Gastroesophageal sphincter (tissue), 4 donors: ENCODE measurements around the gene AADAC. TPM values are rescaled to one million over a fixed set of nuclear protein-coding genes. Genes with fewer than 3 reads are reported as not detected.
A peak's percentile ranks its signal among the peaks of the same experiment; 100 is the strongest.
"Not testable (repeated sequence)": the region's sequence is repeated elsewhere in the genome, so short reads cannot be mapped to it uniquely, and the experiment has no call there.

Experiments used
- ATAC-seq: fragments of 150-250 bp; one replicate; pipeline ENCODE4 v1.9.1; 2016; ENCODE audit warnings: mild to moderate bottlenecking, moderate library complexity
- H3K27ac ChIP-seq, 4 donors: fragments of 200-600 bp; sonication (generic) in 3 of 4; 1 replicate in 3 of 4; 2 replicates in 1 of 4; pipeline ENCODE4 v1.5.1; 2016 to 2019
- H3K27me3 ChIP-seq: fragments of 200-600 bp; sonication (generic); one replicate; pipeline ENCODE4 v1.5.1; 2019
- H3K36me3 ChIP-seq, 2 donors: fragments of 200-600 bp; sonication (generic); one replicate each; pipeline ENCODE4 v1.5.1; 2019; ENCODE audit warnings: control low read depth in 1 of 2
- H3K4me1 ChIP-seq, 3 donors: fragments of 200-600 bp; sonication (generic); 1 replicate in 2 of 3; 2 replicates in 1 of 3; pipeline ENCODE4 v1.5.1; 2016 to 2019; ENCODE audit warnings: control low read depth in 2 of 3
- H3K4me3 ChIP-seq, 2 donors: fragments of 200-600 bp; sonication (generic); one replicate each; pipeline ENCODE4 v1.5.1; 2019; ENCODE audit warnings: mild to moderate bottlenecking in 1 of 2, moderate library complexity in 1 of 2
- H3K9me3 ChIP-seq, 3 donors: fragments of 200-600 bp; sonication (generic); one replicate each; pipeline ENCODE4 v1.5.1; 2017 to 2019; ENCODE audit warnings: control low read depth in 2 of 3
- CTCF ChIP-seq, 4 experiments: fragments of 200-600 bp in 2 of 4; fragments of 450-650 bp in 2 of 4; sonication (generic) in 1 of 4; IDR thresholded peaks; one replicate each; pipeline ENCODE4 v1.5.1; 2017 to 2019; ENCODE audit warnings: antibody characterized with exemption in 4 of 4, mild to moderate bottlenecking in 2 of 4, moderate library complexity in 2 of 4
- EP300 ChIP-seq: sonication (generic); formaldehyde crosslinking; IDR thresholded peaks from one replicate; pipeline ENCODE4 v1.6.1; 2017; ENCODE audit warnings: antibody characterized with exemption, mild to moderate bottlenecking
- POLR2A ChIP-seq, 2 donors: fragments of 450-650 bp; IDR thresholded peaks; one replicate each; pipeline ENCODE4 v1.6.1; 2017; ENCODE audit warnings: antibody characterized with exemption in 2 of 2, mild to moderate bottlenecking in 2 of 2, moderate library complexity in 1 of 2
- POLR2AphosphoS5 ChIP-seq: sonication (generic); formaldehyde crosslinking; IDR thresholded peaks from one replicate; pipeline ENCODE4 v1.6.1; 2017; ENCODE audit warnings: antibody characterized with exemption
- WGBS, 2 donors: methylation state at CpG; one replicate each; pipeline ENCODE4 v1.1.5; 2018; ENCODE audit warnings: low coverage in 1 of 2; 5-methylcytosine and 5-hydroxymethylcytosine counted together
- total RNA-seq, 4 donors: library from RNA; depleted of rRNA; stranded (reverse); fragments of >200 nt; gene quantifications; one replicate each; pipeline ENCODE4 v1.1.0, GENCODE V29; 2016

The AADAC gene
- under 1 TPM in 1 of 4 donors, not detected in 3; 0.40 TPM for total RNA-seq

- ATAC-seq, result no peak
- Histone ChIP-seq H3K4me1 (peaks cover 0 to 7% (median 0%) of the 10 kb centered on the region in 3 donors), H3K9me3 (peaks cover 0 to 7% (median 0%) of the 10 kb centered on the region in 3 donors), H3K36me3 (no peaks in the 10 kb centered on the region), H3K27me3 (no peaks in the 10 kb centered on the region), H3K27ac (no peak within 1 kb of the TSS), H3K4me3 (no peak within 1 kb of the TSS)
- 90 to 94% methylated on average over 4 of the region's 4 CpGs for WGBS, 2 donors
- no peak for TF ChIP-seq POLR2AphosphoS5
Measured at GRCh38 chr3:151813799-151814198, at the start of gene AADAC. Gene AADAC (plus strand): TSS chr3:151814116. CDS start chr3:151814163, 47 bp downstream.

- not testable (repeated sequence) for H3K27ac ChIP-seq, H3K27me3 ChIP-seq, H3K9me3 ChIP-seq, H3K4me3 ChIP-seq, H3K36me3 ChIP-seq, H3K4me1 ChIP-seq, ATAC-seq
- WGBS, 2 donors, result 82 to 88% methylated on average over 1 of the region's 1 CpG
Measured at GRCh38 chr3:151764699-151765098, 49.2 kb upstream of the AADAC start.

GRCh38 chr3:151765685-151766084 is 48.2 kb upstream of the AADAC start:
- TF ChIP-seq POLR2AphosphoS5 (no peak), EP300 (no peak), POLR2A (IDR thresholded peaks at IDR 0.05) (no peak), CTCF (IDR thresholded peaks at IDR 0.05) (no peak)
- Histone ChIP-seq H3K9me3 (no peaks in the 10 kb centered on the region), H3K27me3 (no peaks in the 10 kb centered on the region), H3K36me3 (no peaks in the 10 kb centered on the region), H3K27ac (no peak overlapping the region), H3K4me3 (no peak overlapping the region), H3K4me1 (peaks cover 0 to 13% (median under 1%) of the 10 kb centered on the region in 3 donors)
- no peak for ATAC-seq

GRCh38 chr3:151766454-151766853 is 47.5 kb upstream of the AADAC start:
- H3K27me3 ChIP-seq, result no peaks in the 10 kb centered on the region
- no peaks in the 10 kb centered on the region for H3K9me3 ChIP-seq
- H3K36me3 ChIP-seq, result no peaks in the 10 kb centered on the region
- no peak overlapping the region for H3K27ac ChIP-seq
- no peak for TF ChIP-seq POLR2AphosphoS5
- no peak overlapping the region for H3K4me3 ChIP-seq
- ATAC-seq, result no peak
- H3K4me1 ChIP-seq, result peaks cover 6 to 21% (median 7%) of the 10 kb centered on the region in 3 donors
- 67 to 81% methylated on average over 2 of the region's 2 CpGs for WGBS, 2 donors

GRCh38 chr3:151768393-151768930 is 45.5 kb upstream of the AADAC start:
- Histone ChIP-seq H3K36me3 (no peaks in the 10 kb centered on the region), H3K4me1 (peaks cover 7 to 25% (median 8%) of the 10 kb centered on the region in 3 donors), H3K27ac (no peak overlapping the region), H3K9me3 (no peaks in the 10 kb centered on the region), H3K4me3 (no peak overlapping the region), H3K27me3 (no peaks in the 10 kb centered on the region)
- WGBS, 2 donors, result 53 to 100% methylated on average over 1 of the region's 1 CpG
- ATAC-seq, result no peak
- no peak for TF ChIP-seq EP300
- no peak for TF ChIP-seq POLR2A (IDR thresholded peaks at IDR 0.05)
- no peak for TF ChIP-seq POLR2AphosphoS5
- TF ChIP-seq CTCF (IDR thresholded peaks at IDR 0.05), result no peak

- no peaks in the 10 kb centered on the region for H3K36me3 ChIP-seq
- H3K27ac ChIP-seq, result peak overlapping the region in 3 of 4 donors; percentile 50 to 67 (median 53)
- no peak overlapping the region for H3K4me3 ChIP-seq
- TF ChIP-seq EP300, result no peak
- no peak for TF ChIP-seq POLR2AphosphoS5
- no peak for TF ChIP-seq POLR2A (IDR thresholded peaks at IDR 0.05)
- no peak for TF ChIP-seq CTCF (IDR thresholded peaks at IDR 0.05)
- peaks cover 7 to 25% (median 8%) of the 10 kb centered on the region in 3 donors for H3K4me1 ChIP-seq
- no peak for ATAC-seq
- H3K27me3 ChIP-seq, result no peaks in the 10 kb centered on the region
- no peaks in the 10 kb centered on the region for H3K9me3 ChIP-seq
- WGBS, 2 donors, result 70 to 87% methylated on average over 2 of the region's 2 CpGs
Measured at GRCh38 chr3:151769175-151769574, 44.7 kb upstream of the AADAC start.
